Dedifferentiated amniotic fluid mesenchymal stem cell (primary cell): Measurements from ENCODE around the gene ADCY4.

ENCODE experiments used
- DNase-seq: peaks from one replicate; pipeline ENCODE4 v3.0.0-alpha.2; 2016; ENCODE audit errors: extremely low spot score

Gene ADCY4

GRCh38 chr14:24277071-24277470 is 57.8 kb downstream of the ADCY4 start:
- no peak for DNase-seq

DNA sequence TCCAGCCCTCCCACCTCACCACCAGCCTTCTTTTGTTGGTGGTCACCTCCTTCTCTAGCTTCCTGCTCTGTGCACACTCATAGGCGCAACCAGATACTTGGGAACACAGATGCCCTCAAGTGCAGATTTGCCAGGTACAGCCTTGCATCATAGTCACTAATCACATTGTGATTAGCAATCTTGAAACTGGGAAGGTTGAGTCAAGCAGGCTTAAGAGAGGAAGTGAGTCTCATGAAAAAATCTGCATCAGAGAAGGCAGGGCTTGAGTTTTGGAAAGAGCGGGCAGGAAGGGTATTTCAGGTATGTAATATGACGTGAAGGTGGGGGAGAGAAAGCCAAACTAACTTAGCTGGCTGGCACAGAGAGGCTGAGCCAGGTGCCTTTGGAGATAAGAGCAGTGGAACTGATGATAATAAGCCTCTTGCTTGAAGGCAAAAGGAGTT is 60.7 kb downstream of the ADCY4 start:
- DNase-seq: no peak

DNA sequence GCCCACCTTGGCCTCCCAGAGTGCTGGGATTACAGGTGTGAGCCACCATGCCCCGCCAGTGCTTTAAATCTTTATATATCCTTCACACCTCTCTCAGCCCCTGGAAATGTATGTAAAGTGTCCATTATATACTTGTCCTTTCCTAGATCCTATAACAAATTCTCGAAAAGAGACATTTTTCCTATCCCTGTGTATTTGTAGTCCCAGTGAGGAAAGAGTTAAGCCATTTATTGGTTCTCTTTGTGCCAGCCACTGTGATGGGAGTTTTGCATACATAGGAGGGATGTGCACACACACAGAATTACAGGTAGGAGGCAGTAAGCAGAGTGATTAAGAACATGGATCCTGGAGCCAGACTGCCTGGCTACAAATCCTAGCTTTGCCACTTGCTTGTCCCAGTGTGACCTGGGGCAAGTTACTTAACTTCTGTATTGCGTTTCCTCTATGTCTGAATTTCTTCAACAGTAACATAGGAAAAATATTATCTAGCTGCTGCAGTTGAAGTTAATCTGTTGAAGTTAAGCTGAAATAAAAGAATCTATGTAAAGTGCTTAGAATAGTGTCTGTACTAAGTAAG is 61.4 kb downstream of the ADCY4 start:
- no peak for DNase-seq

DNA sequence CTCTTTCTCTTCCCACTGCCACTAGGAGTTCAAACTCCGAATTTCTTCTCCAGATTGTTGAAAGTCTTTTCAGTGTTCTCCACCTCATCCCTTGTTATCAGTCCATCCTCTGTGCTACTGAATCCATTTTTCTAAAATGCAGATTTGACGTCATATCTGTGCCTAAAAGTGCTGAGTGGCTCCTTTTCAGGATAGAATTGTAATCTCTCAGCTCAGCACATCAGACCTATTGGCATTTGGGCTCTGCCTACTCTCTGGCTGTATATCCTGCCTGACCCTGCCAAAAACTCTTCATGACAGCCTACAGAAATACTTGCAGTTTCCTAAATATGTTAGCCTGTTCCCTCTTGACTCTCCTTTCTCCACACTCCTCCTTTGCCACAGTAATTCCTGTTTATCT is 62.4 kb downstream of the ADCY4 start:
- DNase-seq: no peak

DNA sequence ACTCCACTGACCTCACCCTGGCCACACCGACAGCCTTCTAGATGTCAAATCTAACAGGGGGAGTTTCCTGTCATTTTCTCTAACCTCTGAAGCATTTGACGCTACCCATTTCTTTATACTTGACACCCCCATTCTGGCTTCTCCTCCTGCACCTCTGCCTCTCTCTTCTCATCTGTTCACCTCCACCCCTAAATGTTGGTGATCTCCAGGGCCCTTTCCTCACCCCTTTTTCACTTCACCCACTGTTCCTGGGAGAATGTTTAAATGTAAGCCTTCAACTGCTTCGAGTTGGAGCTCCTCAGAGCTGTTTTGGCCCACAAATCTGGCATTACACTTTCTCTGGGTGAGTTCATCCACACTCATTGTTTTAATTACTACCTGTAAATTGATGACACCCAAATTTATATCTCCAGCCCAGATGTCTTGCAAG is 63.0 kb downstream of the ADCY4 start:
- no peak for DNase-seq

DNA sequence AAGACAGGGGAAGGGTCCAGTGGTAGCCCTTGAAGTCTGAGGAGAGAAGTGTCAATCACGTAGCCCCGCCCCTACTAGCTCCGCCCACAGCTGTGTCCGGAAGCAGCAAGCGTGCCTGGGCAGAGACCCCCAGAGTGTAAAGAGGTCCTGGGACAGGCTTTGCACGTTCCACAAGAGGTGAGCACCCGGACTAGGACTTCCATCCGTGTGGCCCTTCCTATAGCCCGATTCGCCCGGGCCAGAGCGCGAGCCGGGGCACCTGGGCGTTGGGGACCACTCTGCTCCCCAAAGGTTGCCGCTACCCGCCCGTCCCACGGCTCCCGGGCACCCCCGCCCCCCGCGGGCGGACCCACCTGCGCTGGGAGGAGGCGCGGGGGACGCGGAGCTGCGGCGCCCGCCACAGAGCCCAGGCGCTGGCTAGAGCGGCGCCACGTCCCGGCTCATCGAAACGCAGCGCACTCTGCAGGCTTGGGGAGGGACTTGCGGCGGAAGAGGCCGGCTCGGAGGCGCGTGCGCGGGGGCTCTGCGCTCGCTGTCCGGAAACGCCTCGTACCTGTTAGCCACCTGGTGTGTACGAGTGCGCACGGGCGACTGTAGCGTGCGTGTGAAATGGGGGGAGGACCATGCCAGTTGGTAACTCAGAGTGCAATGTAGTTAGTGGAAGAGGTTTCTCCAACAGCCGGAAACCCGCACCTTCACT is 63.6 kb downstream of the ADCY4 start, which contains the start of gene RABGGTA:
Gene RABGGTA (minus strand): TSS at position 464 of the 700 bp plus-strand sequence. CDS start 482 bp downstream, outside the sequence.
- peak; percentile 71 for DNase-seq

DNA sequence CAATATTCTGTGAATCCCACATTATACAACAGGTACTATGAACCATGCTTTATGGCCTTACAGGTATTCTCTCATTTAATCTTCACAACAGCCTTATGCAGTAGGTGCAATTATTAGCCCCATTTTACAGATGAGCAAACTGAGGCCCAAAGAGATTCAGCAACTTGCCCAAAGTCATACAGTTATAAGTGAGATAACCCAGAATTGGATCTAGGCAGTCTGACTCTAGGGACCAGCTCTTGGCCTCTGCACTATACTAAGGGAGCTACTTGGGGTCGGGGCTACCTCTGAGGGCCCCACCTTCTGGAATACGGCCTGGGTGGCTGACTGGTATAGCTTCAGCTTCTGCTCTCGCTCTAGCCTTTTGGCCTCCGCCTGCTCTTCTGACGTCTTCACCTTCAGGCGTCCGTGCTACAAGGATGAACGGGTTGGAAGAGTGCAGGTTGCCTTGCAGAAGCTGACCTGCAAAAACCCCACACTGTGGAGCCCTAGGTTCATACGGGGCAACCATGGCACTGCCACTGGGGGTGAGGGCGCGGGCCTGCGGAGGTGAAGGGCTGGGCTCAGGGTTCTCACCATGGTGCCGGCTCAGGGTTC is 64.2 kb downstream of the ADCY4 start:
- DNase-seq: no peak

DNA sequence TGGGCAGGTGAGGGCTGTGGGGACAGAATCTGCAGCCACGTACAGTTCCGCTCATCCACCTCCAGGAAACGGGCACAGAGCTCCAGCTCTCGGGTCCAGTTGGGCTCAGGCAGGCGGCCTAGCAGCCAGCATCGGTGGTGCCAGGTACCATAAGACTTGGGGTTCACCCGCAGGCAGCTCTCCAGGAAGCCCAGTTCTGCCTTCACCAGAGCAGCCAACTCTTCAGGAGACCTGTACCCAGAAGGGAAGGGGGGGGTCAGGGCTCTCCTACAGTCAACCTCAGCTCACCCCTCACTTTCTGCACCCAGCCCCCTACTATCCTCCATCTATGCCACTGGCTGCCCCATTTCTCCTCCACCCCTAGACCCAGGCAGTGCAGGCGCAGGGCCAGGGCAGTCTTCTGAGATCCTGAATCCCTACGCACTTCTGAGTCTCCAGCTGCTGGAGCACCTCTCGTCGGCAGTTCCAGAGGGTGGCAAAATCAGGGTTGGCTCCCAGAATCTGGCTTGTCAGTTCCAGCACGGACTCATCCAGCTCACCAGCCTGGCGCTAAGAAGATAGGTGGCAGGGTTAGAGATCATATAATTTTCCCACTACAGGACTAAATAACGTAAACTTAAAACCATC is 64.8 kb downstream of the ADCY4 start:
- no peak for DNase-seq

- no peak for DNase-seq
Observed at GRCh38 chr14:24269368-24269767, 65.5 kb downstream of the ADCY4 start.
